Inflammatory macrophage treated with lipopolysaccharide for 4 hours (primary cell): ENCODE results near the gene C16orf89.
"Not testable (repeated sequence)": the region's sequence is repeated elsewhere in the genome, so short reads cannot be mapped to it uniquely, and the experiment has no call there.

ENCODE experiments used
- DNase-seq: peaks from one replicate; pipeline ENCODE4 v3.0.0-alpha.2; 2020

The C16orf89 gene, protein sequence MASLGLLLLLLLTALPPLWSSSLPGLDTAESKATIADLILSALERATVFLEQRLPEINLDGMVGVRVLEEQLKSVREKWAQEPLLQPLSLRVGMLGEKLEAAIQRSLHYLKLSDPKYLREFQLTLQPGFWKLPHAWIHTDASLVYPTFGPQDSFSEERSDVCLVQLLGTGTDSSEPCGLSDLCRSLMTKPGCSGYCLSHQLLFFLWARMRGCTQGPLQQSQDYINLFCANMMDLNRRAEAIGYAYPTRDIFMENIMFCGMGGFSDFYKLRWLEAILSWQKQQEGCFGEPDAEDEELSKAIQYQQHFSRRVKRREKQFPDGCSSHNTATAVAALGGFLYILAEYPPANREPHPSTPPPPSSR

DNA sequence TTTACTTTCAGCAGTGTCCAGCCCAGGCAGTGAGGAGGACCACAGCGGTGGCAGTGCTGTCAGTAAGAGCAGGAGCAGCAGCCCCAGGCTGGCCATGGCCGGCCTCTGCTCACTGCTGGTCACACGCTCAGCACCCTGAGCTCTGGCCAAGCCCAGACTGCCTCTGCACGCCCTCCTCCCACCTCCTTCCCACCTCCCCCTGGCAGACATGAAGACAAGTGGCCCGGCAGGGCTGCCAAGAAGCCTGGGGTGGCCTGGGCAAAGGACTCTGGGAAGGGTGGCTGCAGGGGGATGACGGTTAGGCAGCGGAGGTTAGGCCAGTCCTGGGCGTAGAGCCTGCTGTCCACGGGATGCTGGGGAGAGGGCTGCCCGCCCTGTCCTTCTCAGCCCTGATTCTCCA is at the start of gene C16orf89:
Gene C16orf89, minus strand, starts transcription at position 144 of the 400 bp plus-strand sequence. Its CDS starts 48 bp downstream, at position 96.
- DNase-seq = no peak

DNA sequence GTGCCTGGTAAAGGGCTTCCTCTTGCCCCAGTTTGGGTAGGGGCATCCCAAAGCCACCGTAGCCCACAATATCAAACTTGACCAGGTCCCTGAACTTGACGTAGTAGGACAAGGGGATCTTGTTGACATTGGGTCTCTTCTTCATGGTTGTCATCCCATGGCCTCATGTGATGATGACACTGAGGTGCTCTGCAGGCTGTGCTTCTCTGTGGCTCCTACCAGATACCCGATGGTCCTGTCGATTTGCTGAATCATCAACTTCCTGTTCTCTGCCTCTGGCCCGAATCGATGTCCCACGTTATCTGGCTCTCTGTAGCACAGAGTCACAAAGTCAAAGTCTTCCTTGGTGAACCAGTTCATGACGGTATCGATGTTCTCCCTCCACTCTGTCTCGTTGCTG is 45.2 kb upstream of the C16orf89 start:
- DNase-seq = not testable (repeated sequence)

DNA sequence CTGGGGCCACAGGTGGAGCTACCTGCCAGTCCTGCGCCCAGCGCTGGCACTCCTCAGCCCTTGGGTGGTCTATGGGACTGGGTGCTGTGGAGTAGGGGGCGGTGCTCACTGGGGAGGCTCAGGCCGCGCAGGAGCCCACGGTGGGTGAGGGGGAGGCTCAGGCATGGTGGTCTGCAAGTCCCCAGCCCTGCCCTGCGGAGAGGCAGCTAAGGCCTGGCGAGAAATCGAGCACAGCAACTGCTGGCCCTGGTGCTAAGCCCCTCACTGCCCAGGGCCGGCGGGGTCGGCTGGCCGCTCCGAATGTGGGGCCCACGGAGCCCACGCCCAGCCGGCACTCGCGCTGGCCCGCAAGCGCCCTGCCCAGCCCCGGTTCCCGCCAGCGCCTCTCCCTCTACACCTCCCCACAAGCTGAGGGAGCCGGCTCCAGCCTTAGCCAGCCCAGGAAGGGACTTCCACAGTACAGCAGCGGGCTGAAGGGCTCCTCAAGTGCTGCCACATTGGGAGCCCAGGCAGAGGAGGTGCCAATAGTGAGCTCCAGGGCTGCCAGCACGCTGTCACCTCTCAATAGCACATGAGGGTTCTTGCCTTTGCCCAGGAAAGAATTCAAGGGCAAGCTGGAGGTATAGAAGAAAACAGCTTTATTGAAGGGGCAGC is 42.9 kb upstream of the C16orf89 start:
- DNase-seq = no peak

DNA sequence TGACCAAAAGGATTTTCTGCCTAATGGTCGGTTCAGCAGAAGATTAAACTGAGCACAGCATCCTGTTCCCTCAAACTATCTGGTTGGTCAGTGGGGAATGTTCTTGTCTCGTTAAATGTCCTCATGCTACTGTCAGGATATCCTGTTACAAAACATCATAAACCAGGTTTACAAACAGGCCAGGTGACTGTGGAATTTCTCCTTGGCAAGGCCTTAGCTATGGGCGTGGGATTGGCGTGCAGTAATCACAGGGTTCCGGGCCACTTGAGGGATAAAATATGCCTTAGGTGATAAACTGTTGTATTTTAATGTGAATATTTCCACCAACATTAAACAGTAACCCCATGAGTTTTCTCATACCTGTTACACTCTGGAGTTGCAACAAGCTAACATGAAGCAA is 39.3 kb upstream of the C16orf89 start:
- DNase-seq = not testable (repeated sequence)

DNA sequence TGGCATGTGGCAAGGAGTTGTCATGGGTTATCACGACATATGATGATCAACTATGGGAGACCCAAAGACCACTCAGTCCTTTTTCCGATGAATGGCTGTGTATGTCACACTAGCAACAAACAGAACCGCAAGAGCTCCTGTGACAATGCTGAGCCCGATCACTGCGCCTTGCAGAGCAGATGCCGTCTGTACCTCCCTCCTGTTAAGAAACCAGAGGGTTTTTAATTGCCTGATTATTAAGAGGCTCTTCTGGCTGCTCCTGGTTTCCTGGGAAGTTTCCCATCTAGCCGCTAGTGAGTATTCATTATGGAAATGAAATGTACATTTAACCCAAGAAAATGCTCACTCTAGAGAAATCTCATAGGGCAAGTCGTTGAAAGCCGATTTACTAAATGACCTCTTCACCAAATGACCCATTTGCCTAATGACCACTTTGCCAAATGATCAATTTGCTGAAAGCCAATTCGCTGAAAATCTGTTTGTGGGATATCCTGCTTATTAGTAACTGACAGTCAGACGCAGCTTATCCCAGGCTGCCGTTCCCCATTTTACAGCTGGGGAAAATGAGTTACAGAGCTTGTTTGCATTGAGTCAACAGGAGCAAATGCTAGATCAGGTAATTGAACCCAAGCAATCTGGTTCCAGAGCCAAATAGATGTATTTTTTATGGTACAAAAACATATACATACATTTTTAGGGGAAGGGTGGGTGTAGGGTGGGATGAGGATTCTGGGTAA is 37.7 kb upstream of the C16orf89 start:
- DNase-seq = not testable (repeated sequence)

DNA sequence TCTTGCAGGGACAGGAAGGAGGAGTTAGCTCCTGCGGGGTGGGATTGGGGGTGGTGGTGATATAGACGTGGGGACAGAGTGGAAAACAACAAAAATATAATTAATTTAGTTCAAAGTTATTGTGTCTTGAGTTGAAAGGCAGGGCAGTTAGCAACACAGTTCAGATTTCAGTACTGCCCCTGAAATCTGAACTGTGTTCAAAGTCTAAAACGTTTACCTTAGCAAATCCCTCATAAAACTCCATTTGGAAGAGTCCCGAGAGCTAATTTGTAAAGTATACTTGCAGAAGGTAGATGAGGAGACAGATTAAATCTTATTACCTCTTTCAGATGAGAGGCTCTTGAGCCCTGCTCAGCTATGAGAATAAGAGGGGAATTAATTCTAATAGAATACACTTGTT is 33.4 kb upstream of the C16orf89 start:
- DNase-seq = not testable (repeated sequence)

DNA sequence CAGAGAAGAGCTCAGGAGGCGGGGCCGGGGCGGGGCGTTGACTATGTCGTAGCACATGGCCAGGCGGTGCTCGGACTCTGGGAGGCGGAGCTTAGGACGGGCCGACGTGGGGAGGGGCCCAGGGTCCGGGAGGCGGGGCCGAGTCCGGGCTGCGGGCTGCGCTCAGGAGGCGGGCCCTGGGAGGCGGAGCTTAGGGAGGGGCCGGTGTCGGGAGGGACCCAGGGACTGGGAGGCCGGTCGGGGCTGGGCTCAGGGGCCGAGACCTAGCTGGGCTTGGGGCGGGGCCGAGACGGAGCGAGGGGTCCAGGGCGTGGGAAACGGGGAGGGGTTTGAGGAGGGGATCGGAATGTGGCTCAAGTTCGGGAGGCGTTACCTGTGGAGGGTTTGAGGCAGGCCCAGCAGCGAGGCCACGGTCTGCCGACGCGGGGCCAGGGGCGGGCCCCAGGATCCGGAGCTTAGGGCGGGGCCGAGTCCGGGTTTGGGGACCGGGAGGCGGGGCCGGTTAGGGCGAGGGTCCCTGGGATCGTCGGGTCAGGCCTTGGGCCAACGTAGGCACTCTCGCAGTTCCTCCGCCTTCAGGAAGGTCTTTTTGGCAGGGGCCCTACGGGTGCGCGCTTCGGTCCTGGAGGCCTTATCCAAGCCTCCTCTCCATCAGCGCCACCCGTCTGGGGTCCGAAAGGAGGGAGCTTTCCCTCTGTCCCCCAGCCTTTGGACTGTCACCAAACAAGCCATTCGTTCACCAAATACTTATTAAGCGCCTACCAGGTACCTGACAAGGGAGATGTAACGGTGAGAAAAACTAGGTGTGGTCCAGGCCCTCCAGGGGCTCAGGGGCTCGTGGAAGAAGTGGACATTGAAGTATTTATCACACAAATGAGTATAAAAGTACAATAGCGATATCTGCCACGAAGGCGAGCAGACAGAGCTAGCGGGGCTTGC is 32.7 kb upstream of the C16orf89 start:
- DNase-seq = peak; percentile 49

DNA sequence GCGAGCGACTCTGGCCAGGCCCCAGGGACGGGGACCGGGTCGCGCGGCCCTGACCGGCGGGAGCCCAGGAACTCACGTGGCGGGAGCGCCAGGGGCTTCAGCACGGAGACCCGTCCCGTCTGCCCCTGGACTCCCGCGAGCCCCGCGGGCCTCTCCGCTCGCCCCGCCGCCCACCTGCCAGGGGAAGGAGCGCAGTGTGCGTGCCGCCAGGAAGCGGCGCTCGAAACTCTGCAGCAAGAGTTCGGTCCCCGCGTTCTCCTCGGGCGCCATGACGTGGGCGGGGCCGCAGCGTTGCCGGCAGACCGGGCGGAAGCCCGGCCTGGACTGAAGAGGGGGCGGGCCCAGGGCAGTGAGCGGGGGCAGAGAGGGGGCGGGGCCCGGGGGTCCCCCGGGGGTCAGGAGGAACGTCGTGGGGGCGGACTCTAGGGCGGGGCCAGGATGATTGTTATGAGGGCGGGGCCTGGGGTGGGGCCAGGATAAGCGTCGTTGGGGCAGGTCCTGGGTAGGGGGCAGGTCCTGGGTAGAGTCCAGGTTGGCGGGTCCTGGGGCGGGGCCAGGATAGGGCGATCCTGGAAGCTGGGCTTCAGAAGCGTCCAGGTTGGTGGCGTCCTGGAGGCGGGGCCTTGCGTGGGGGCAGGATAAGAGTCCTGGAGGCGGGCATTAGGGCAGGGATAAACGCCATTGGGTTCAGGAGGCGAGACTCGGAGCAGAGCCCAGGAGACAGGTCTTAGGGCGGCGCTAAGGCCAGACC is 31.9 kb upstream of the C16orf89 start, which contains the start of gene EEF2KMT:
Gene EEF2KMT, minus strand, starts transcription at position 326 of the 751 bp plus-strand sequence. Its CDS starts 56 bp downstream, at position 270.
- peak; percentile 99 for DNase-seq

DNA sequence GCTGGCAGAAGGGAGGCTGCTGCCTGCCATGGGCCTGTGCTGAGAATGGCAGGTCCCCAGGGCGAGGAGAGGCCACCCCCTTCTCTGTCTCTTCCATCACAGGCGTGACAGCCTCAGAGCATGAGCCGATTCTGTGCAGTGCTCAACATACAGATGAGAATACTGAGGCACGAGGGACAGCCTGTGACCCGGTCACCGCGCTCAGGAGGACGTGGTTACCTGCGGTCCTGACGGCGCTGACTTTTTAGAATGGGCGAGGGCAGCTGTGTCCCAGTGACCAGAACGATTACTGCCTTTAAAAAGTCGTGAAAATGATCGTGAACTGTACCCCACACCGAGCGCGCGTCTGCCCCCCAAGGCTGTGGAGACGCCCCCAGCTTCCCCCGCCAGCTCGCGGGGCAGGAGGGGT is 31.3 kb upstream of the C16orf89 start:
- DNase-seq = peak; percentile 13

DNA sequence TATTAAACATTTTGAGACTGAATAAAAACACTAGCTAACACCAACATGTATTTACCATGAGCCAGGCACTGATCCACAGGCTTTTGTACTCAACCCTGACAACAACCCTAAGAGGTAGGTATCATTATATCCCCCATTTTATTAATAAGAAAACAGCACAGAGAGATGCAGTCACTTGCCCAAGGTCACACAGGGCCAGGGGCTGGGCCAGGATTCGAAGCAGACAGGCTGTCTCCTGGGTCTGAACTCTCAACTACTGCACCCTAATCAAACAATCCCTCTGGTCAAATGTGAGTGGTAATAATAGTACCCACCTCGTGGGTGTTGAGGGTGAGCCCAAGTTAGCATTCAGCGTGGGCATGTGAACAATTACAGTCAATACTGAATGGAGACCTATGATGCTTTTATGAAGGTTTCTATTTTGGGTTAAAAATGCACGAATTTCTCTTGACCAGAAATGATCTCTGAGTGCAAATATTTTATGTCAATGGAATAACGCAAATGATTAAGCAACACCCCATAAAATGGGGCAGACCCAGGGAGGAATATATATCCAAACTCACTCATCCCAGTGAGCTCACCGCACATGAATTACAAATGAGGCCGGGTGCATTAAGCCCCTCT is 30.8 kb upstream of the C16orf89 start:
- not testable (repeated sequence) for DNase-seq

DNA sequence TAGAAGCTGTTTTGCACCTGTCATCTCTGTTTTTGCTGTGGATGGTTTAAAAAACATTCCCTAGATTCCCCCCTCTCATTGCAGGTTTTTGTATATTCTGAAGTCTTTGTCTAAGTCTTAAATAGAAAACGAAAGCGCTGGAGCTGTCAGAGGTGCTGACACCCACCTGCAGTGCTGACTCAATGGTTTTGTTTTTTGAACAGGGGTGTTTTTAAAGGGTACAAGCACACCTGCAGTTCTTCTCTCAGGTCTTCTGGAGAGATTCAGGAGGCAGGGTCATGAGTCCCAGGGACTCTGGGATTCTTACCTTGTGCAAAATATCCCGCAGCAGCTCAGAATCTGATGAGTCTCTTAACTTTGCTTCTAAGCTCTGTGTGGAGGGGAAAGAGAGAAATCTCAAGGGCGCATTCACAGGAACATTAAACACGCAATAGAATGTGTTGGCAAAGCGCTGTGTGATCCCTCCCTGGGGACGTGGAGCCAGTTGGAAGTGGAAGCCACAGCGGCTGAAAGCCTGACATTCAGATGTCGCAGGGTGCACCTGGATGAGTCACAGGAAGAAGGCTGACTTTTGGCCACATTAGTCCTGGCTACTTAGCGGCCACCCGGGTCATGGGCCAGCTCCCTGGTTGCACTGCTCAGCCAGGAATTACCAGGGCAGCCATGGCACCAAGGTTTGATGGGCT is 29.5 kb upstream of the C16orf89 start:
- not testable (repeated sequence) for DNase-seq

DNA sequence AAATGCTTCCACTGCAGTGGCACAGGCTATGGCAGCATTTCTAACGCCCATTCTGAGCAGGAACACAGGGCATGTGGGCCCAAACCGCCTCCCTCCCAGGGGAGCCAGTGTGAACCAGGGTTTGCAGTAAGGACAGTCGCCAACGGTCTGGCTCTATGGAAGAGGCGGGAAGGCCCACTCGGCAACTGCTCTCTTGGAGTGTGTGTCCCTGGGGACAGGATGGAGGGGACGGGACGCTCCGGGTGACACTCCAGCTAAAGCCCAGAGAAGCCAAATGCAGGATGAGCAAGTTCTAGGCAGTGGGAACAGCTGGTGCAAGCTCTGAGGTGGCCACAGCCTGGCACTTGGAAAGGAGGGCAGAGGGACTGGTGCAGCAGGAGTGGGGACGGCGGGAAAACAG is 28.0 kb upstream of the C16orf89 start:
- DNase-seq = not testable (repeated sequence)

DNA sequence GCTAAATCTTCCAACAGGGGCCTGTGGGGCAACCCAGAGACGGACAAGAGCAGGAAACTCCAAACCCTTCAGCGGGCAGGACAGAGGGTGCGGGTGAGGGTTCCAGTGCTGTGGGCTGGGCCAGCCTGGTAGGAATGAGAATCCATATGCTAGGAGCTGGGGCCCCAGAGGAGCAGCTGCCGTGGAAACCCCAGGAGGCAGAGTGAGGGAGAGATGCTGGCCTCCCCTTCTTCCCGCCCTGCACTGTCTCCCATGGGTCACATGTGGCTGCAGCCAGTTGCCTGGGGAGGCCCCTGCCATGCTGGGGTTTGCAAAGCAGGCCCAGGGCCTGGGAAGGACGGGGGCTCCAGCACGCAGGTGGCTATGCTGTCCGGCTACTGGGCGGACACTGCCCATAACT is 27.3 kb upstream of the C16orf89 start:
- not testable (repeated sequence) for DNase-seq

DNA sequence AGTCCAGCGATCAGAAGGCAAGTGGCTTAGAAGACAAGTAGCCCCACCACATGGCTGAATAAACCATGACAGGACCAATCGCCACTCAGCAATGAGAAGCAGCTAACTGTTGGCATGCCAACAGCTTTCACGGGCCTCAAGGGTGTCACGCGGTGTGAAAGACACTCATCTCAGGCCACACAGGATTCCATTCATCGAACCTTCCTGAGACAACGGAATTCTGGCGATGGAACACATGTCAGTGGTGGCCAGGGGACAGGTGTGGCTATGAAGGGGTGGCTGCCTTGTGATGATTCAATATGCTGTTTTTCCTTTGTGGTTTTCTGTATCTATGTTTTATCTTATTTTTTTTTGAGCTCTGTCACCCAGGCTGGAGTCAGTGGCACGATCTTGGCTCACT is 24.8 kb upstream of the C16orf89 start:
- not testable (repeated sequence) for DNase-seq

DNA sequence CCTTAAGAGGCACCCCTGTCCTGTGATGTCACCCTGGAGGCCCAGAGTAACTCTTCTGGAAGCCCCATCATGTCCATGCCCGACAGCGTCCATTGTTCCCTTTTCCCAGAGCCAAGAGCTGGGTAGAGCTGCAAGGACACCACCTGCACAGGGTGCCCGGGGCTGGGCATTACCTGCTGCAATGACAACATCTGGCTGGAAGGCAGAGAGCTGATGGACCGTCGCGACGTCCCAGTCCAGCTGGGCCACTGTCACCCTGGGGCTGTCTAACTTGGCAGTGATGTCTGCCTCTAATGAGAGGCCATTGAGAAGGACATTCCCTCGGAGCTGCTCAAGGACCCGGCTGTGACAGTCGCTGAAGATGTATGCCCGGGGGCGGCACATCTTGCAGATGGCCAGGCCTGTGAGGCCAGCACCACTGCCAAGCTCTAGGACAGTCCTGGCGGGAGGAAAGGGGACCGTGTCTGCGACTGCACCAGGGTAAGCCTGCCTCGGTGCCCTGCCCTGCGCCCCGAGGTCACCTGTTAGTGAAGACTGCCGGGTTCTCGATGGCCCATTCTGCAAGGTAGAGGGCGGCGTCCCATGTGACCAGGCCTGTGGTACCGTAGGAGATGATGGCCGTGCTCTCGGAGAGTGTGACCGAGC is 24.3 kb upstream of the C16orf89 start:
- not testable (repeated sequence) for DNase-seq

DNA sequence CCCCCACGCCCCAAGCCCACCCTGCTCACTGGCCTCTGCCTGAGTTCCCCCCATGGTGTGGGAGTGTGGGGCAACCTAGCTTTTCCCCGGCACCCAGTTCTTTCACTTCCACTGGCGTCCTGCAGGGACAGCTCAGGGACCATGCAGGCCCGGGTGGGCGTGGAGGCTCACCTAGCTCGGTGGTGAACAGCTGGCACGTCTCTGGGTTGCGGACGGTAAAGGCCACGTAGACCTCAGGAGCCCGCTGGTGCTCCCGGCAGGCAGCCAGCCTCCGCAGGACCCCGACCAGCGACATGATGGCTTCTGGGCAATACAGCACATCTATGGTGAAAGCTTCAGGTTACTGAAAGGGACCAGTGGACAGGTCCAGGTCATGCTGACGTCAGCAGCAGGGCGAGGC is 23.2 kb upstream of the C16orf89 start:
- not testable (repeated sequence) for DNase-seq

DNA sequence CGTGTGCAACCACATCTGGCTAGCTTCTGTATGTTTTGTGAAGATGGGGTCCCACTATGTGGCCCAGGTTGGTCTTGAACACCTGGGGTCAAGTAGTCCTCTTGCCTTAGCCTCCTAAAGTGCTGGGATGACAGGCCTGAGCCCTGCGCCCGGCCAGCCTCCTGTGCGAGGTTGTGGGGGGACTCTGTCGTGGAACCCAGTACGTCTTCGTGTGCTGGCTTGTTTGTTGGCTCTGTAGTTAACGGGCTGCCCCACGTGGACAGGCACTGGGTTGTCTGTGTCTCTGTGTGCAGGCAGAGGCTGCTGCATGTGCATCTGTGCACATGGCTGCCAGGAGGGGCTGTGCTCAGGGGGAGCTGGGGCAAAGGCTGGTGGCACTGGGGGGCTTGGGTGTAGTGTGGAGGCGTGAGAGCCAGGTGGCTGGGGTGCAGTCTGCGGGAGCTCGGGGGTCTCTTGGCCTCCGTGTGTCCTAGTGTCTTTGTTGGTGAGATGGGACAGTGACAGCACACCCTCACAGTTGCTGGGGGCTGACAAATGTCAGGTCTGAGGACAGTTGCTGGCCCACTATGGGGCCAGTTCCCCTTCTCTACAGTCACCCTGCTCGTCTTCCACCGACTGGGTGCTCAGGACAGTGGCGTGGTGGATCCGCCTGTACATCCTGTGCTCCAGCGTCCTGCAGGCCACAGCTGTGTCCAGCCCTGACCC is 22.5 kb upstream of the C16orf89 start:
- DNase-seq = not testable (repeated sequence)

DNA sequence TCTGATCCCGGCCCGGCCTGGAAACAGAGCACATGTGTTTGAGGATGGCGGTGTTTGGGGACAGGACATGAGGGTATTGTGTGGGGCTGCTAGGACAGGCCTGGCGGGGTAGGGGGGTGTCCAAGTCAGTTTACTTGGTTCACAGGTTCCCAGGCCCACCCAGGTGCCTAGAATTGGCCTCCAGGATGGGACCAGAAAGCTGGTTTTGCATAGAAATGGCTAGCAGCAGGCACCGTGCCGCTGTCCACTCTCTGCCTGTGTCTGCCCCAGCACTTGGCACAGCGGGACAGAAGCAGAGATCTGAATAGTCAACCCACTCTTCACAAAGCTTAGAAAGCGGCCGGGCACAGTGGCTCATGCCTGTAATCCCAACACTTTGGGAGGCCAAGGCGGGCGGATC is 20.0 kb upstream of the C16orf89 start:
- not testable (repeated sequence) for DNase-seq

DNA sequence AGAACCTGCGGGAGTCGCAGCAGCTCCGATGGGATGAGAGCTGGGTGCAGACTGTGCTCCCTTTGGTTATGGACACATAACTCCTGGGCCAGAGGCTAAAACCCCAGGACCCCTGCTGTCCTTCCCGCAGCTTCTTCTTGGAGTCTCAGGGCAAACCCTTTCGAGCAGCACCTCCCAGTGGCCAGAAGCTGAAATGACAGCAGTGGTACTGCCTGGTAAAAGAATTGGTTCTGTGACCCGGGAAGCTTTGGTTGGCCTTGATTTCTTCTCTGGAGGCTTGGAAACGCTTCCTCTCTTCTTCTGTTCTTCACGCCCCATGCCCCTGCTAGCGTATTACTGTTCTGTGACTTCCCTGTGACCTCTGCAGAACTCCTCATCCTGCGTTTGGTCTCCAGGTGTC is 19.0 kb upstream of the C16orf89 start:
- DNase-seq = peak; percentile 51
